D341Med (cell line): Measurements from ENCODE around the gene SGK2.
A peak's percentile ranks its signal among the peaks of the same experiment; 100 is the strongest.
"Not testable (repeated sequence)": the region's sequence is repeated elsewhere in the genome, so short reads cannot be mapped to it uniquely, and the experiment has no call there.

Experiments used
- DNase-seq: peaks from one replicate; pipeline ENCODE4 v3.0.0; 2012; ENCODE audit warnings: low spot score

Gene SGK2

GRCh38 chr20:43563991-43564390 is 5.2 kb downstream of the SGK2 start:
- DNase-seq: no peak

GRCh38 chr20:43564455-43564854 is 5.6 kb downstream of the SGK2 start:
- no peak for DNase-seq

GRCh38 chr20:43564993-43565757 is 6.3 kb downstream of the SGK2 start:
- DNase-seq: no peak

- no peak for DNase-seq
Observed at GRCh38 chr20:43565758-43566104, 6.9 kb downstream of the SGK2 start.

GRCh38 chr20:43567477-43567876 is 8.7 kb downstream of the SGK2 start:
- DNase-seq: no peak

- DNase-seq: no peak
Observed at GRCh38 chr20:43568706-43569105, 9.9 kb downstream of the SGK2 start.

GRCh38 chr20:43569282-43569681 is 10.5 kb downstream of the SGK2 start:
- no peak for DNase-seq

- DNase-seq: no peak
Observed at GRCh38 chr20:43570496-43570895, 11.7 kb downstream of the SGK2 start.

GRCh38 chr20:43571310-43571709 is 12.5 kb downstream of the SGK2 start:
- no peak for DNase-seq

- peak; percentile 22 for DNase-seq
Observed at GRCh38 chr20:43571771-43572170, 12.9 kb downstream of the SGK2 start.

GRCh38 chr20:43572891-43573290 is 14.1 kb downstream of the SGK2 start:
- peak; percentile 8 for DNase-seq

GRCh38 chr20:43576108-43576507 is 17.3 kb downstream of the SGK2 start:
- peak; percentile 12 for DNase-seq

GRCh38 chr20:43579861-43580793 is 21.3 kb downstream of the SGK2 start:
- DNase-seq: no peak

GRCh38 chr20:43583133-43583864 is 24.5 kb downstream of the SGK2 start:
- DNase-seq: no peak

GRCh38 chr20:43583982-43584432 is 25.2 kb downstream of the SGK2 start:
- DNase-seq: no peak

- no peak for DNase-seq
Observed at GRCh38 chr20:43584448-43585136, 25.8 kb downstream of the SGK2 start.

- DNase-seq: no peak
Observed at GRCh38 chr20:43586641-43587040, 27.8 kb downstream of the SGK2 start.

- DNase-seq: not testable (repeated sequence)
Observed at GRCh38 chr20:43588526-43588925, 29.7 kb downstream of the SGK2 start.

- DNase-seq: peak; percentile 48
Observed at GRCh38 chr20:43590036-43590391, 31.2 kb downstream of the SGK2 start.

GRCh38 chr20:43590392-43591303 is 31.8 kb downstream of the SGK2 start, which contains the start of gene IFT52:
Gene IFT52 (plus strand): TSS chr20:43590937. CDS start chr20:43594699, 3,762 bp downstream.
- peak; percentile 96 for DNase-seq

GRCh38 chr20:43601960-43602359 is 43.1 kb downstream of the SGK2 start:
- not testable (repeated sequence) for DNase-seq
